SU-DHL-6 (cell line): Measurements from ENCODE around the gene ANKRD44.

ENCODE experiments used
- CTCF ChIP-seq: fragments of 200-600 bp; sonication (generic); IDR thresholded peaks from one replicate; pipeline ENCODE4 v1.5.1; 2017; ENCODE audit warnings: antibody characterized with exemption, mild to moderate bottlenecking, low read length, moderate library complexity; ENCODE audit not compliant: insufficient read depth, poor library complexity, severe bottlenecking
- EZH2phosphoT487 ChIP-seq: fragments of 200-600 bp; sonication (generic), shearing (Covaris generic); conservative IDR thresholded peaks from 2 replicates; pipeline ENCODE4 v1.6.1; 2018; ENCODE audit warnings: mild to moderate bottlenecking, antibody characterized with exemption, low read length, moderate library complexity, mixed read lengths

DNA sequence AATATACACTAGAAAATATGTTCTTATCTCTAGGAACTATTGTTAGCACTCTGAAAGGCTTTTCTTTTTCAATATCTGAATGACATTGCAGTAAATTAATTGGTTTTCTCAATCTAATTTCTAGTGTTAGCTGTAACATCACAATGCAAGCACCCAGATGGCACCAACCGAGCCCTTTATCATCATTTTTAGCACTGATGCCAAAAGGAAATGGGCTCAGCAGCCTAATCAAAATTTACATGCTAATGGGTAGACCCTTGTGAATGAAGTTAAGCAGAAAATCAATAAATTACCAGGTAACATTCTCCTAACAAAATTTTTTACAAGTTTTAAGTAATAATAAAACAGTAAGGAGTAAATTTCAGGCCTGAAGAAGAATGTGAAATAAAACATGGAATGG is 330.6 kb downstream of the ANKRD44 start:
- no peak for TF ChIP-seq CTCF
- TF ChIP-seq EZH2phosphoT487 = no peak
